HepG2 (cell line): ENCODE measurements around the gene C1S. TPM values are rescaled to one million over a fixed set of nuclear protein-coding genes. Genes with fewer than 3 reads are reported as not detected.

Experiments used
- ATAC-seq: fragments of 200-7000 bp; cut with Tn5 transposase; 3 replicates; pipeline ENCODE4 v1.9.1; 2020; ENCODE audit warnings: mild to moderate bottlenecking, moderate library complexity
- BruUV-seq: library from RNA; stranded (reverse); fragments of 400-500 nt; replicated peaks from 2 replicates; lab custom pipeline; 2021; lab: Mats Ljungman, UMichigan
- CTCF ChIA-PET: fragments of 300-600 bp; formaldehyde crosslinking; extraction: SDS; loops from one replicate; lab custom pipeline; 2021; ENCODE audit warnings: low total read pairs, inconsistent platforms, low intra/inter-chr PET ratio; lab: Yijun Ruan, JAX
- POLR2A ChIA-PET: fragments of 350-600 bp; sonication (Branson Sonifier 250); formaldehyde crosslinking; loops from one replicate; lab custom pipeline; 2020; ENCODE audit warnings: antibody characterized with exemption, inconsistent platforms; lab: Yijun Ruan, JAX
- DNase-seq: peaks from one replicate; pipeline ENCODE4 v3.0.0-alpha.2; 2015; ENCODE audit warnings: low spot score
- FAIRE-seq: peaks from 3 replicates; lab custom pipeline; 2011; peaks lifted over from hg19 to GRCh38; lab: Jason Lieb, UNC
- H2AFZ ChIP-seq: one replicate; pipeline ENCODE4 v1.6.1; 2011; ENCODE audit warnings: low read length, inconsistent platforms
- H3K27ac ChIP-seq: fragments of 300-600 bp; 3 replicates; pipeline ENCODE4 v1.8.0; 2011; ENCODE audit warnings: mixed run types, mild to moderate bottlenecking, mixed read lengths, low read length, inconsistent platforms; ENCODE audit not compliant: insufficient read depth; ENCODE audit errors: extremely low read length
- H3K27me3 ChIP-seq, 2 experiments: fragments of 200-600 bp in 1 of 2; 2 replicates in 1 of 2; 3 replicates in 1 of 2; pipeline versions ENCODE4 v1.6.0 to v1.8.0; 2011; ENCODE audit warnings: low read length in 2 of 2, mild to moderate bottlenecking in 2 of 2, moderate library complexity in 2 of 2, inconsistent platforms in 1 of 2; ENCODE audit not compliant: insufficient read depth in 2 of 2, control insufficient read depth in 1 of 2
- H3K36me3 ChIP-seq, 2 experiments: fragments of 200-600 bp in 1 of 2; replicated peaks in 1 of 2; 2 replicates in 1 of 2; 3 replicates in 1 of 2; pipeline versions ENCODE4 v1.5.1 to v1.8.0; 2011; ENCODE audit warnings: low read length in 2 of 2, inconsistent platforms in 1 of 2; ENCODE audit not compliant: insufficient read depth in 2 of 2, control insufficient read depth in 1 of 2
- H3K4me1 ChIP-seq: 2 replicates; pipeline ENCODE4 v1.5.1; 2012; ENCODE audit warnings: low read length, inconsistent platforms; ENCODE audit not compliant: insufficient read depth
- H3K4me2 ChIP-seq: 2 replicates; pipeline ENCODE4 v1.6.0; 2011; ENCODE audit warnings: low read depth, low read length, inconsistent platforms
- H3K4me3 ChIP-seq, 3 experiments: fragments of 200-600 bp in 1 of 3; sonication (generic), shearing (Covaris generic) in 1 of 3; replicated peaks in 1 of 3; 2 replicates each; pipeline ENCODE4 v1.5.1; 2011 to 2016; ENCODE audit warnings: low read length in 3 of 3, inconsistent platforms in 2 of 3, low read depth in 2 of 3, mild to moderate bottlenecking in 2 of 3, control low read depth in 1 of 3, mixed read lengths in 1 of 3; ENCODE audit not compliant: insufficient read depth in 1 of 3
- H3K79me2 ChIP-seq: one replicate; pipeline ENCODE4 v1.6.1; 2011; ENCODE audit warnings: low read length, inconsistent platforms; ENCODE audit not compliant: insufficient read depth
- H3K9ac ChIP-seq: 2 replicates; pipeline ENCODE4 v1.6.0; 2011; ENCODE audit warnings: mild to moderate bottlenecking, low read depth, low read length, inconsistent platforms; ENCODE audit not compliant: insufficient read depth
- H3K9me3 ChIP-seq: 2 replicates; pipeline ENCODE4 v1.5.1; 2012; ENCODE audit warnings: mild to moderate bottlenecking, low read length
- H4K20me1 ChIP-seq: 2 replicates; pipeline ENCODE4 v1.6.0; 2011; ENCODE audit warnings: inconsistent platforms, mild to moderate bottlenecking, low read length, moderate library complexity; ENCODE audit not compliant: insufficient read depth
- IRF2 ChIP-seq: IDR thresholded peaks from 2 replicates; pipeline ENCODE4 v1.6.1; 2018; ENCODE audit warnings: missing genetic modification reagents, missing compliant biosample characterization
- PAX8 ChIP-seq: sonication (generic); formaldehyde crosslinking; IDR thresholded peaks from 2 replicates; pipeline ENCODE4 v1.8.0; 2022; ENCODE audit warnings: mild to moderate bottlenecking, missing genetic modification reagents, borderline replicate concordance
- RAD21 ChIP-seq: fragments of 450-650 bp; formaldehyde crosslinking; IDR thresholded peaks from 2 replicates; pipeline ENCODE4 v1.5.0; 2020; ENCODE audit warnings: mild to moderate bottlenecking
- SMC3 ChIP-seq: IDR thresholded peaks from 2 replicates; pipeline ENCODE4 v1.6.1; 2011; ENCODE audit warnings: low read length, improper control_type of control experiment
- STAG1 ChIP-seq: sonication (generic); formaldehyde crosslinking; IDR thresholded peaks from 2 replicates; pipeline ENCODE4 v1.4.0; 2020; ENCODE audit warnings: missing genetic modification reagents
- WGBS: methylation state at CpG from one replicate; pipeline ENCODE4 v1.1.6; 2017; ENCODE audit warnings: low lambda C conversion rate; 5-methylcytosine and 5-hydroxymethylcytosine counted together
- in situ Hi-C: cut with HindIII; loops from 2 replicates; pipeline ENCODE4 v1.10.0; 2017; ENCODE audit warnings: low pct_unique_long_range_greater_than_20kb; ENCODE audit not compliant: extremely low pct_ligation_motif_present
- intact Hi-C: fragments of 100-400 bp; cut with micrococcal nuclease; formaldehyde crosslinking; loops from one replicate; pipeline ENCODE4 v1.10.0; 2022; ENCODE audit not compliant: unreplicated experiment
- polyA plus RNA-seq, 8 experiments: library from polyadenylated mRNA; depleted of rRNA in 3 of 8; stranded (reverse) in 7 of 8; unstranded in 1 of 8; fragments of >200 nt; fragmentation: Illumina TruSeq in 4 of 8; extraction: Trizol in 4 of 8; gene quantifications; 2 replicates each; pipeline versions ENCODE4 v1.2.1 to v1.2.3, GENCODE V29; 2011 to 2016; ENCODE audit warnings: low read depth in 4 of 8, missing spikeins in 1 of 8, mixed read lengths in 1 of 8; ENCODE audit not compliant: insufficient read depth in 1 of 8
- total RNA-seq, 5 experiments: library from RNA; depleted of rRNA; stranded (reverse); fragments of >200 nt; fragmentation: Illumina TruSeq; extraction: Trizol; gene quantifications; 2 replicates each; pipeline ENCODE4 v1.2.3, GENCODE V29; 2016; ENCODE audit warnings: low read depth in 1 of 5
- TF ChIP-seq, protein P1 (sequence below), 2 experiments: sonication (generic) in 1 of 2; formaldehyde crosslinking in 1 of 2; IDR thresholded peaks; 2 replicates each; pipeline versions ENCODE4 v1.4.0 to v1.6.1; 2018 to 2020; ENCODE audit warnings: missing genetic modification reagents in 2 of 2, borderline replicate concordance in 1 of 2, low read depth in 1 of 2, mild to moderate bottlenecking in 1 of 2, missing biosample characterization in 1 of 2
- TF ChIP-seq, protein P2 (sequence below): sonication (generic); formaldehyde crosslinking; IDR thresholded peaks from 2 replicates; pipeline ENCODE4 v1.5.0; 2020; ENCODE audit warnings: mild to moderate bottlenecking, missing genetic modification reagents, moderate library complexity

C1S gene
- total and polyA plus RNA-seq, 2 of the 13 experiments (the other 11 are each of a cell fraction or from before 2014, with no cell fraction given) = 14.5 to 18.2 TPM

DNA sequence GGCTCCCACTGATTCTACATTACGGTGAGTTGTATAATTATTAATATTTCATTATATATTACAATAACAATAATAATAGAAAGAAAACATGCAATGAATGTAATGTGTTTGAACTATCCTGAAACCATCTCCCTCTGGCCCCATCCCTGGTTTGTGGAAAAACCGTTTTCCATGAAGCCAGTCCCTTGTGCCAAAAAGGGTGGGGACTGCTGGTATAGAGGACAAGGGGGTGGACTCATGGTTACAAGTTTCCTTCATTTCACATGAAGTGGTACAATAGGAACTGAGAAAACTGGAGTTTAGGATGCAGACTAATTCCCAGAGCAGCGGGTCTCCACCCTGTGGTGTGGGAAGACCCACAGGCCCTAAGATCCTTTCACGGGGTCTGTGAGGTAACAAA lies 51.5 kb downstream of the C1S start (continued):
- no peak for TF ChIP-seq PAX8

DNA sequence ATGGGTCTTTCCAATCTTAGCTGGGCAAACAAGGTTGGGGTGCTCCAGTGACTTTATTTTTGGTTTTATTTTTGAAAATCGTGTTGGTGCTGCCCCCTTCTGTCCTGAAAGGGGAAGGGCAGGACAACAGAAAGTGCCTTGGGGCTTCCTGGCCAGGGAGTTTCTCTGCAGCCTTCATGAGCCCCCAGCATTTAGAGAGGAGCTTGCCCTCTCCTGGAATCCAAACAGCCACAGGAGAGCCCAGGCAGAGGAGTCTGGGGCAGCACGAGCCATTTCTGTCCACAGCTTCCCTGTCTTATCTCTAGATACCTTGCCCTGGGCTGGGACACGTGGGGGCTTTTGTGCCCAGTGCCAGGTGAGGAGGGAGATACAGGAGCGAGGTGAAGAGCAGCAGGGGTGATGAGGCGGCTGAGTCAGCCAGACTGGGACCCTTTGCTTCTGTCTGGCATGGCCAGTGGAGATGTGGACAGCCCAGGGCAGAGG lies 52.9 kb downstream of the C1S start:
- no peaks in the 10 kb centered on the region for H3K9me3 ChIP-seq
- peaks cover 27% of the 10 kb centered on the region for H3K4me1 ChIP-seq
- H3K27me3 ChIP-seq = no peaks in the 10 kb centered on the region; a peak in 1 of 5 replicates
- H4K20me1 ChIP-seq = no peaks in the 10 kb centered on the region
- FAIRE-seq (peak; percentile 32), ATAC-seq (no peak), DNase-seq (no peak)
- no peak overlapping the region for H2AFZ ChIP-seq
- 52% methylated on average over 5 of the region's 5 CpGs for WGBS
- no TSS peak for BruUV-seq
- no peak overlapping the region for H3K4me3 ChIP-seq
- ChIA-PET CTCF (interaction anchor here (0.6 to 1.9 kb wide), 5 partner anchors 21 to 169 kb away, joined by 3 to 12 read pairs (median 4); partner anchors contain the start of genes C12orf57, C1S and RNU7-1), POLR2A (interaction anchor here (0.8 to 2.4 kb wide), 5 partner anchors 10 to 187 kb away, joined by 3 to 12 read pairs (median 4); partner anchors contain the start of genes C12orf57, RBP5 and RNU7-1)
- in situ Hi-C loops (loop anchor here (10.0 kb wide), 2 partner anchors 49 to 169 kb away; partner anchors contain the start of genes C12orf57, C1S and RNU7-1), intact Hi-C loops (loop anchor here (1.0 to 5.0 kb wide), 2 partner anchors 53 to 186 kb away; partner anchors contain the start of genes ATN1 and C1S)
- H3K27ac ChIP-seq = no peak overlapping the region
- TF ChIP-seq STAG1 (CRISPR knock-in tag) (peak; percentile 71), IRF2 (CRISPR knock-in tag) (no peak), SMC3 (peak; percentile 66; the same call in 1 of the 2 replicates), RAD21 (peak; percentile 25; the same call in 1 of the 2 replicates)
- TF ChIP-seq, protein P1, sequence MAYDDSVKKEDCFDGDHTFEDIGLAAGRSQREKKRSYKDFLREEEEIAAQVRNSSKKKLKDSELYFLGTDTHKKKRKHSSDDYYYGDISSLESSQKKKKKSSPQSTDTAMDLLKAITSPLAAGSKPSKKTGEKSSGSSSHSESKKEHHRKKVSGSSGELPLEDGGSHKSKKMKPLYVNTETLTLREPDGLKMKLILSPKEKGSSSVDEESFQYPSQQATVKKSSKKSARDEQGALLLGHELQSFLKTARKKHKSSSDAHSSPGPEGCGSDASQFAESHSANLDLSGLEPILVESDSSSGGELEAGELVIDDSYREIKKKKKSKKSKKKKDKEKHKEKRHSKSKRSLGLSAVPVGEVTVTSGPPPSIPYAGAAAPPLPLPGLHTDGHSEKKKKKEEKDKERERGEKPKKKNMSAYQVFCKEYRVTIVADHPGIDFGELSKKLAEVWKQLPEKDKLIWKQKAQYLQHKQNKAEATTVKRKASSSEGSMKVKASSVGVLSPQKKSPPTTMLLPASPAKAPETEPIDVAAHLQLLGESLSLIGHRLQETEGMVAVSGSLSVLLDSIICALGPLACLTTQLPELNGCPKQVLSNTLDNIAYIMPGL (CRISPR knock-in tag; IDR thresholded peaks at IDR 0.05; ENCODE audit: borderline replicate concordance in 1 of 2, low read depth in 1 of 2) = 0 out of 4 replicates have a peak, but pooled peaks of 1 of the 2 experiments have one; percentile 25
- TF ChIP-seq, protein P2, sequence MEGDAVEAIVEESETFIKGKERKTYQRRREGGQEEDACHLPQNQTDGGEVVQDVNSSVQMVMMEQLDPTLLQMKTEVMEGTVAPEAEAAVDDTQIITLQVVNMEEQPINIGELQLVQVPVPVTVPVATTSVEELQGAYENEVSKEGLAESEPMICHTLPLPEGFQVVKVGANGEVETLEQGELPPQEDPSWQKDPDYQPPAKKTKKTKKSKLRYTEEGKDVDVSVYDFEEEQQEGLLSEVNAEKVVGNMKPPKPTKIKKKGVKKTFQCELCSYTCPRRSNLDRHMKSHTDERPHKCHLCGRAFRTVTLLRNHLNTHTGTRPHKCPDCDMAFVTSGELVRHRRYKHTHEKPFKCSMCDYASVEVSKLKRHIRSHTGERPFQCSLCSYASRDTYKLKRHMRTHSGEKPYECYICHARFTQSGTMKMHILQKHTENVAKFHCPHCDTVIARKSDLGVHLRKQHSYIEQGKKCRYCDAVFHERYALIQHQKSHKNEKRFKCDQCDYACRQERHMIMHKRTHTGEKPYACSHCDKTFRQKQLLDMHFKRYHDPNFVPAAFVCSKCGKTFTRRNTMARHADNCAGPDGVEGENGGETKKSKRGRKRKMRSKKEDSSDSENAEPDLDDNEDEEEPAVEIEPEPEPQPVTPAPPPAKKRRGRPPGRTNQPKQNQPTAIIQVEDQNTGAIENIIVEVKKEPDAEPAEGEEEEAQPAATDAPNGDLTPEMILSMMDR (CRISPR knock-in tag) = peak; percentile 71
- H3K79me2 ChIP-seq = peaks cover 3% of the 10 kb centered on the region
- peaks cover 3 to 5% of the 10 kb centered on the region in 2 experiments; a peak in 4 of 5 replicates for H3K36me3 ChIP-seq
- H3K4me2 ChIP-seq = no peak overlapping the region
- no peak overlapping the region; the same call in 1 of the 2 replicates for H3K9ac ChIP-seq
